Cardiac septum (tissue), 1 donor: ENCODE data around the gene ARHGEF4. TPM values are rescaled to one million over a fixed set of nuclear protein-coding genes. Genes with fewer than 3 reads are reported as not detected.

Source experiments
- DNase-seq: peaks from one replicate; pipeline ENCODE4 v3.0.0-alpha.2; 2020; ENCODE audit warnings: low spot score
- intact Hi-C: fragments of 100-400 bp; cut with DNase I; formaldehyde crosslinking; loops from one replicate; pipeline ENCODE4 v1.14.0; 2022
- total RNA-seq: library from RNA; stranded (reverse); fragmentation: NEBNext Ultra II Directional; extraction: Animal tissue kit (Norgen Biotek cat#: 25700); gene quantifications from one replicate; pipeline ENCODE4 v1.2.1, GENCODE V29; 2021
- donor health status: DM: no; HTN: no; CAD: no.

ARHGEF4 gene
- total RNA-seq, 1 donor from 2014 or later = 3.9 TPM

GRCh38 chr2:131027566-131028528 lies 191.1 kb downstream of the ARHGEF4 start:
- no peak for DNase-seq
- intact Hi-C loops = no loop called here

GRCh38 chr2:131029812-131030211 lies 193.1 kb downstream of the ARHGEF4 start:
- intact Hi-C loops = no loop called here
- DNase-seq = no peak

GRCh38 chr2:131030478-131030971 lies 193.8 kb downstream of the ARHGEF4 start:
- intact Hi-C loops = no loop called here
- no peak for DNase-seq

- no peak for DNase-seq
- intact Hi-C loops = no loop called here
Observed at GRCh38 chr2:131031431-131031841, 194.7 kb downstream of the ARHGEF4 start.

GRCh38 chr2:131031875-131032274 lies 195.2 kb downstream of the ARHGEF4 start:
- no peak for DNase-seq
- intact Hi-C loops = no loop called here

- intact Hi-C loops = no loop called here
- no peak for DNase-seq
Observed at GRCh38 chr2:131032393-131032836, 195.7 kb downstream of the ARHGEF4 start.

GRCh38 chr2:131033786-131034121 lies 197.0 kb downstream of the ARHGEF4 start:
- no peak for DNase-seq
- intact Hi-C loops = no loop called here

GRCh38 chr2:131034122-131035051 lies 197.7 kb downstream of the ARHGEF4 start:
- intact Hi-C loops = no loop called here
- DNase-seq = no peak

GRCh38 chr2:131035112-131035825 lies 198.6 kb downstream of the ARHGEF4 start:
- intact Hi-C loops = no loop called here
- DNase-seq = no peak

- intact Hi-C loops = no loop called here
- no peak for DNase-seq
Observed at GRCh38 chr2:131035826-131036231, 199.1 kb downstream of the ARHGEF4 start.

GRCh38 chr2:131036269-131036668 lies 199.6 kb downstream of the ARHGEF4 start:
- no peak for DNase-seq
- intact Hi-C loops = no loop called here

- no peak for DNase-seq
- intact Hi-C loops = no loop called here
Observed at GRCh38 chr2:131036696-131037397, 200.1 kb downstream of the ARHGEF4 start.

GRCh38 chr2:131037398-131038257 lies 200.9 kb downstream of the ARHGEF4 start:
- no peak for DNase-seq
- intact Hi-C loops = no loop called here

GRCh38 chr2:131038258-131039100 lies 201.8 kb downstream of the ARHGEF4 start:
- no peak for DNase-seq
- intact Hi-C loops = no loop called here

- intact Hi-C loops = no loop called here
- DNase-seq = no peak
Observed at GRCh38 chr2:131039101-131039440, 202.4 kb downstream of the ARHGEF4 start.

GRCh38 chr2:131039535-131039907 lies 202.8 kb downstream of the ARHGEF4 start:
- no peak for DNase-seq
- intact Hi-C loops = no loop called here

GRCh38 chr2:131039908-131040660 lies 203.4 kb downstream of the ARHGEF4 start:
- intact Hi-C loops = no loop called here
- no peak for DNase-seq
